SK-N-DZ (cell line): ENCODE measurements around the gene BANK1.

Experiments used
- DNase-seq: peaks from one replicate; pipeline ENCODE4 v3.0.0-alpha.2; 2015; ENCODE audit warnings: low spot score

The BANK1 gene

DNA sequence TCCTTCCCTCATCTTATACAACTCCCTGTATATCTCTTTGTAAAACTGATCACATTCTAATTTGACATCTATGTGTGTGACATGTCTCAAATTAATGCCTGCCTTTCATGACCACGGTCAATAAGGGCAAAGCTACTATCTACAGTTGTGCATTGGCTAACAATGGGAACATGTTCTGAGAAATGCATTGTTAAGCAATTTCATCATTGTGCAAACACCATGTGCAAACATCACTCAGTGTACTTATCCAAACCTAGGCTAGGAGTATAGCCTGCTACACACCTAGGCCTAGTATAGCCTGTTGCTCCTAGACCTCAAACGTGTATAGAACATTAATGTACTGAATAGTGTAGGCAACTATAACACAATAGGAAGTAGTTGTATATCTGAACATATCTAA lies 95.0 kb downstream of the BANK1 start:
- DNase-seq, result no peak

- no peak for DNase-seq
These were observed 96.3 kb downstream of the BANK1 start for GRCh38 chr4:101886826-101887225.

- DNase-seq, result no peak
These were observed 97.9 kb downstream of the BANK1 start for GRCh38 chr4:101888472-101888871.

GRCh38 chr4:101905527-101905926 lies 115.0 kb downstream of the BANK1 start:
- DNase-seq, result peak; percentile 60

DNA sequence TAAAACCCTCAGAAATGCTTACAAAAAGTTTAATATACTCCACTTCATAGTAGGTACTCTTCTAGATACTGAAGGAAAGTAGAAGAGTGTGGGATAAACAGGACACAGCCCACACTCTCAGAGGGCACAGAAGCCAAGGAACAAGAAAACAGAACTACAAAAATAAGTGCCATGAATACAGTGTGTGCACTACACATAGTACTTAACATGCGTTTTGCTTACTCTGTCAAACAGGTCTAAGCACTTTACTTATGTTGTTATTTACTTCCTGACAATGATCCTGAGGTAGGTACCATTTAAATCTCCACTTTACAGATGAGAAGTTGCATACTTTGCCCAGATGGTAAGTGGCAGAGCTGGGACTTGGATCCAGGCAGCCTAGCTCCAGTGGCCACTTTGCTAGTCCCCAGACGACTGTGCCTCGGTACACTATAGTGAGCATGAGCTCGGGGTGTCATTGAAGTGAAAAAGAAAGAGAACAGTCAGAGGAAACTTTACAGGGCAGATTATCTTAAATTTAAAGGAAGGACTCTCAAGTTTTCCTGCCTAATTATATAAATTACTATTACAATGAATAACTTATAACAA lies 120.3 kb downstream of the BANK1 start:
- no peak for DNase-seq

- DNase-seq, result no peak
These were observed 121.1 kb downstream of the BANK1 start for GRCh38 chr4:101911616-101912015.

DNA sequence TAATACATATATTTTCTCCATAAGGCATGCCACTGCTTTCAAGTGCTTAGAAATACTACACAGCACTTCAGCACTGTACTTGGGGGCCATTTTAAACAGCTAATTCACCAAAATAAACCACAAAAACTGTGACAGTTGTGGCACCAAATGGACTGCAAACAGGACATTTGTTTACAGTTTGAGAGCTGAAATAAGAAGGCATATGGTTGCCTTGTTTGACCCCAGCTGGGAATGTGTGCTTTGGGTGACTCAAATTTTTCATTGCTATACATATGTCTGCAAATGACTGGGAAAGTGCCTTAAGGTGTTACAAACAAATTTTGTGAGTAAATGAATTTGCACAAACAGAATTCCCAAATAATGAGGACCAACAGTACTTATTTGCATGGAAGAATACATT lies 124.2 kb downstream of the BANK1 start:
- no peak for DNase-seq

GRCh38 chr4:101919373-101919977 lies 128.9 kb downstream of the BANK1 start:
- no peak for DNase-seq

DNA sequence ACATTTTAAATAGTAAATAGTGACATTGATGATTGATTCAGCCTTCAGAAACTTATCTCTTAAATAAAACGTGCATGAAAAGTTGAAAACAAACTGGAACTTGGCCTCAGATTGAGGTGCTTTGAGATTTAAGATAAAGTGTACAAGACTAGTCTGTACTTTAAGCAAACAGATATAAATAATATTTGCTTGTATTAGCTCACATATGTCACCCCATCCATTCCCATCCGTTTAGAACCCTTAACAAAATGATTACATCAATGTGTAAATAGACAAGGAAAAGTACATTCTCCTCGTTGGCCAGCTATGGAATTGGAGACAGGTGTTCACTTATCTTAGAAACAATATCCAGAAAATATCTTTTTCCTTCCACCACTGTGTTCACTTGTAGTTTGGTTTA lies 130.8 kb downstream of the BANK1 start:
- DNase-seq, result no peak

- peak; percentile 61 for DNase-seq
These were observed 141.1 kb downstream of the BANK1 start for GRCh38 chr4:101931619-101932018.

DNA sequence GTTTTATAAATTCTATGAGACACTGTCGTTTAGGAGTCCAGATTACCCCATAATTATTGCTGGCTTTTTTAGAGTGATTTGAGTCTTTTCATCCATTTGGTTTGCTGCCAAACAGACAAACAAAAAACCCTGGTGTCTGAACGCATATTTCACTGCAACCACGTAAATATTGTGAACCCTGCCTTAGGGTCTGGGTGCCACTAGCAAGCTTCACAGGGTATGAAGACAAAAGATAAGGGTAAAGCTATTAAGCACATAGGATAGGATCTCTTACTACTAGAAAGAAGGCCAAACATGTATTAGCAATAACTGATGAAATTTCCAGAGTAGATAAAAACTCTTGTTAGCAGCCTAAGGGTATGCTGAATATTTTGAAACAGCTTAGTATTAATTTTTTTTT lies 143.3 kb downstream of the BANK1 start:
- DNase-seq, result no peak

- no peak for DNase-seq
These were observed 148.3 kb downstream of the BANK1 start for GRCh38 chr4:101938836-101939235.

GRCh38 chr4:101941816-101942358 lies 151.4 kb downstream of the BANK1 start:
- no peak for DNase-seq

DNA sequence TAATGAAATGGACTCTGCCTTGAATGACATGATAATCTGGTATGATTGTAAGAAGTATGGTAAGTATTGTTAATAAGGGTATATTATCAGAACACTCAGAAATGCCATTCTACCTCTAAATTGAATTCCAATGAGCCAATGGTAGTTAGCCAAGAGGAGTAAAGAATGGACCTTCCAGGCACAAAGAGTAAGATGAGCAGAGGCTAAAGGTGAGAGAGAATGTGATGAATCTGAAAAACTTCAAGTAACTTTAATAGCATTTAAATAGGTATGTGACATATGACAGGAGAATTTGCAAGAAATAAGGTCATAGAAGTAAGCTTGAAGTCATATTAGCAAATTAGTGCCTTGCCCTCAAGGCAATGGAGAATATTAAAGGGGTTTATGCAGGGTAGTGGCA lies 152.4 kb downstream of the BANK1 start:
- no peak for DNase-seq

DNA sequence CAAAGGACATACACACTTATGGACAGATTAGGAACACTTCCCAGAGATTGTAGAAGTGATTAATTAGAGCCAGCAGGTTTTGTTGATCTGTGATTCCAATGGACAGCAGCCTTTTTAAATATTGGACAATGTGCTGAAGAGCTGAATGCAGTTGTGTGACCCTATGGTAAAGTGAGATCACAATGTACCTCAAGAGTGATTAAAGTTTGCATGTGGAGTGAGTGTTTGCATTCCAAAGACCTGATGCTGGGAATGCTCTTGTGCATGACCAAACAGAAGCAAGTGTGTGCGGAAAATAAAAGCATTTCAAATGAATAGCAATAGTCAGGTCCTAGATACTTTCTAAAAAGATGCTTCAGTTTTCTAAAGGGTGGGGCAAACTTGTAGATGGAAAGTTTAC lies 154.1 kb downstream of the BANK1 start:
- no peak for DNase-seq

DNA sequence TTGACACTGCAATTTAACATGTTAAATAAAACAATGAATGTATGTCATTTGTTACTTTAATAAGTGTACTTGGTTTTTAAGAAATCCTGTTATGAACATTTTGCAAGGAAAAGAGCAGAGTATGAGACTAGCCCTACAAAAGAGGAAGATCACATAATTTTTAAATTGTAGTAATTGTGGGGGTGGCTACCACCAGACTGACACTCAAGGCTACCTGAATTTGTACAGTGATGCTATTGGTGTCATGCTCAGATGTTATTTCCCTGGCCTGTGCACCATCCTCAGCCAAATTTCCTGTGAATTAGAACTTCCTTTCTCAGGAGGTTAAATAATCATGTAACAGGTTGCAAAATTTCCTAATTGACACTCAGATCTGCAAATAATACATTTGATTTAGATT lies 157.5 kb downstream of the BANK1 start:
- DNase-seq, result no peak

DNA sequence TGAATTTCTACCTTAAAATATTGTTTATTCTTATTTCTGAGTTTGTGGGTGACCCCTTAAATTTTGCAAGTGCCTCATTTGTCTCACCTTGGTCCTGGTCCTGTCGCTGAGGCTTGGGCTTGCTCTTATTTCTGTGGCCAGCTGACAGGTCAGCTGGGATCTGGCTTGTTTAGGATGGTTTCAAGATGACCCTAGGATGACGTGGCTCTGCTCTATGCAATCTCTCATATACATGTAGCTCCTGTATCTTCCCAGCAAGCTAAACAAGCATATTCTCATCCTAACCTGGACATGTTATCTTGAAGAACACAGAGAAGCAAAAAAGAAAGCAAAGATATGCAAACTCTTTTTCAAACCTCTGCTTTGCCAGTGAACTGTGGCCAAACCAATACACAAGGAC lies 158.4 kb downstream of the BANK1 start:
- no peak for DNase-seq

DNA sequence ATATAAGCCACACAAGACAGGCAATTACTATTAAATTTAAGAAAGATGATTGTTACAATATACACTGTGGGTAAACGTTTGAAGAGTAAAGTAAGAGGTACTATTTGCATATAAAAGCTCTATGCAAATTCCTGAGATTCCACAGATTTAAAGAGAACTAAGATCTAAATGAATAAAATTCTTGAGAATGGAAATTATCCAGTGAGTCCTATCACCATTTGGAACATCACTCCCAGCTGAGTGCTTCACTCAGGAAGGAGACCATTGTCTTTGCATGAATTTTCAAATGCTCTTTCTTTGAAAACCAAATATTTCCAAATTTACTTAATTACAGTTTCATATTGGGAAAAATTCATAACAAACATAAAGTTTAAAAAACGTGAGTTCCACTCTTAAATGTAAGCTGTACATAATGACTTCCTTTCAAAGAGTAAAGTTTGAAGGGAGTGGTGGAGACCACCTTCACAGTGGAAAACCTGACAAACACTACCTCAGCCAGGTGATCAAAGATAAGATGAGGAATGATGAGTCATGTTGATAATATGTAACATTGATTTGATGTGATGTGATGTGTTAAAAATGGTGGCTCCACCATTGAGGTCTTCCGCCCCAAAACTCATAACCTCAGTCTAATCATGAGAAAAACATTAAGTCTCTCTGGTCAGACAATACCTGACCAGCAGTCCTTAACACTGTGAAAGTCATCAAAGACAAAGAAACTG lies 159.9 kb downstream of the BANK1 start:
- DNase-seq, result no peak

- DNase-seq, result no peak
These were observed 162.5 kb downstream of the BANK1 start for GRCh38 chr4:101952985-101953384.

- peak; percentile 17 for DNase-seq
These were observed 163.4 kb downstream of the BANK1 start for GRCh38 chr4:101953949-101954348.

- DNase-seq, result no peak
These were observed 163.8 kb downstream of the BANK1 start for GRCh38 chr4:101954351-101954750.

DNA sequence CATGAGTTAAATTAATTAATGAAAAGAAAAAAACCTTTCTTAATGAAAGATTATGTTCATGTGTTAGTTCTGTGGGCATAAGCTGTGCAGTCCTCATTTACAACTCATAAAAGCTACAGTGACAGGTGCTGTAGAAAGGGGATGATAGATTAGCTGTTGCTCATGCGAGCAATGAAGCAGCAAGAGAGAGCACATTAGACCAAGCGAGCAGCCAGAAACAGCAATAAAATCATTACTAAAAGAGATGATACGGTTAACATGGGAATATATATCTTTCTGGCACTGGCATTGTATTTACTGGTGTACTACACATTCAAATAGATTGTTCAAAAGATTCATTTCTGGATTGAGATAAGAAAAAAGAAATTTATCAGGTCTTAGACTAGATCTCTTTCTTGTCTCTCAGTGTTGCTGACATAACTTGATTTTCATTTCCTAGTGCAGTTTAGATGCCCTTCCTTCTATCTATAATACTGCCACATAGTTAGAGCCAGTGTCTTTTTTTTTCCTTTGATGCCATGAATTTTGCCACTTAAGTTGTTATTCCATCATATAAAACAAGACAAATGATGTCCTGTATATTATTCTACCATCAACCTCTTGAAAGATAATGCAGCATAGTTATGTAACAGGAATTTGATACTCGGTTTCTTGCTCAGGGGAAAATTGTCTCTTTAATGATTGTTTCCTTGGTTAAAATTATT lies 164.6 kb downstream of the BANK1 start:
- DNase-seq, result peak; percentile 13
